Right lobe of liver (tissue), 4 donors: ENCODE data around the gene NGF.

Experiments
- CTCF ChIP-seq, 4 donors: fragments of 200-600 bp in 3 of 4; fragments of 450-650 bp in 1 of 4; IDR thresholded peaks; one replicate each; pipeline versions ENCODE4 v1.5.1 to v1.8.0; 2016 to 2022; ENCODE audit warnings: antibody characterized with exemption in 4 of 4, mild to moderate bottlenecking in 2 of 4
- POLR2A ChIP-seq: fragments of 450-650 bp; IDR thresholded peaks from one replicate; pipeline ENCODE4 v1.6.1; 2017; ENCODE audit warnings: antibody characterized with exemption, mild to moderate bottlenecking
- donor health status: DM: no; HTN: no; CAD: no.
- donor health status: DM: no; HTN: no; CAD: no.
- donor health status: DM: no; HTN: yes; CAD: no.

GRCh38 chr1:115323366-115324004, 14.6 kb downstream of the NGF start:
- no peak for TF ChIP-seq POLR2A
- no peak for TF ChIP-seq CTCF (IDR thresholded peaks at IDR 0.05)
